GM23248 (cell line): ENCODE measurements around the gene RPGRIP1L.

Experiments
- EZH2 ChIP-seq: fragments of 200-600 bp; sonication (generic); IDR thresholded peaks from 2 replicates; pipeline ENCODE4 v1.6.1; 2018; ENCODE audit warnings: antibody characterized with exemption, mild to moderate bottlenecking; ENCODE audit not compliant: insufficient read depth, poor library complexity, severe bottlenecking
- EZH2phosphoT487 ChIP-seq: fragments of 200-600 bp; sonication (generic); IDR thresholded peaks from 2 replicates; pipeline ENCODE4 v1.6.1; 2018; ENCODE audit warnings: antibody characterized with exemption, moderate library complexity, mild to moderate bottlenecking, low read depth; ENCODE audit not compliant: insufficient read depth

- TF ChIP-seq EZH2phosphoT487 (no peak), EZH2 (no peak)
These were observed 36.8 kb upstream of the RPGRIP1L start for GRCh38 chr16:53740476-53740875.
